PC-9 (cell line): Measurements from ENCODE around the gene KANK2. TPM values are rescaled to one million over a fixed set of nuclear protein-coding genes. Genes with fewer than 3 reads are reported as not detected.
"Not testable (repeated sequence)": the region's sequence is repeated elsewhere in the genome, so short reads cannot be mapped to it uniquely, and the experiment has no call there.

Experiments
- BruUV-seq: library from RNA; stranded (reverse); fragments of 400-500 nt; replicated peaks from 2 replicates; lab custom pipeline; 2021; lab: Mats Ljungman, UMichigan
- CTCF ChIA-PET: fragments of 300-600 bp; sonication (Branson Sonifier 250); formaldehyde crosslinking; loops from one replicate; lab custom pipeline; 2022; ENCODE audit warnings: antibody characterized with exemption; lab: Charles Lee
- POLR2A ChIA-PET: fragments of 300-600 bp; sonication (Branson Sonifier 250); formaldehyde crosslinking; loops from one replicate; lab custom pipeline; 2022; ENCODE audit warnings: antibody characterized with exemption; ENCODE audit not compliant: unreplicated experiment; lab: Charles Lee
- DNase-seq, 2 experiments: peaks; one replicate each; pipeline versions ENCODE4 v3.0.0 to v3.0.0-alpha.2; 2015 to 2022; ENCODE audit warnings: mixed read lengths in 1 of 2
- H2AFZ ChIP-seq: fragments of 200-600 bp; sonication (generic); 2 replicates; pipeline ENCODE4 v1.8.1; 2017; ENCODE audit warnings: antibody characterized with exemption
- H3F3A ChIP-seq: fragments of 200-600 bp; sonication (generic); 2 replicates; pipeline ENCODE4 v1.8.1; 2017; ENCODE audit warnings: antibody characterized with exemption, mild to moderate bottlenecking, low read depth; ENCODE audit not compliant: insufficient read depth
- H3K27ac ChIP-seq: fragments of 200-600 bp; sonication (generic); 2 replicates; pipeline ENCODE4 v1.6.1; 2016; ENCODE audit warnings: mixed run types
- H3K27me3 ChIP-seq: fragments of 200-600 bp; sonication (generic); 2 replicates; pipeline ENCODE4 v1.6.1; 2016; ENCODE audit warnings: low read depth, mixed run types; ENCODE audit not compliant: insufficient read depth
- H3K36me3 ChIP-seq: fragments of 200-600 bp; sonication (generic); 2 replicates; pipeline ENCODE4 v1.6.1; 2016; ENCODE audit warnings: low read depth, mixed run types
- H3K4me1 ChIP-seq: fragments of 200-600 bp; sonication (generic); replicated peaks from 2 replicates; pipeline ENCODE4 v1.6.1; 2016; ENCODE audit warnings: mixed run types; ENCODE audit not compliant: insufficient read depth
- H3K4me2 ChIP-seq: fragments of 200-600 bp; sonication (generic); 2 replicates; pipeline ENCODE4 v1.6.1; 2017; ENCODE audit warnings: mixed run types
- H3K4me3 ChIP-seq: fragments of 200-600 bp; sonication (generic); 2 replicates; pipeline ENCODE4 v1.6.1; 2016; ENCODE audit warnings: mixed run types
- H3K79me2 ChIP-seq: fragments of 200-600 bp; sonication (generic); 2 replicates; pipeline ENCODE4 v1.6.1; 2017; ENCODE audit warnings: low read depth, mixed run types
- H3K9me2 ChIP-seq: fragments of 200-600 bp; sonication (generic); 2 replicates; pipeline ENCODE4 v1.8.1; 2017; ENCODE audit warnings: mild to moderate bottlenecking; ENCODE audit not compliant: insufficient read depth
- H3K9me3 ChIP-seq: fragments of 200-600 bp; sonication (generic); 2 replicates; pipeline ENCODE4 v1.8.1; 2016; ENCODE audit warnings: low read depth; ENCODE audit not compliant: insufficient read depth
- H4K20me1 ChIP-seq: fragments of 200-600 bp; sonication (generic); 2 replicates; pipeline ENCODE4 v1.8.1; 2017; ENCODE audit not compliant: insufficient read depth
- CTCF ChIP-seq: fragments of 200-600 bp; sonication (generic); conservative IDR thresholded peaks from 2 replicates; pipeline ENCODE4 v1.6.1; 2017; ENCODE audit warnings: mixed run types, antibody characterized with exemption, mild to moderate bottlenecking, moderate library complexity
- EZH2 ChIP-seq: fragments of 200-600 bp; sonication (generic); IDR thresholded peaks from 2 replicates; pipeline ENCODE4 v1.8.0; 2017; ENCODE audit warnings: antibody characterized with exemption, low read depth
- intact Hi-C: fragments of 100-400 bp; cut with micrococcal nuclease; formaldehyde crosslinking; loops from one replicate; pipeline ENCODE4 v1.10.0; 2022; ENCODE audit not compliant: unreplicated experiment
- total RNA-seq: library from RNA; stranded (reverse); gene quantifications from 2 replicates; pipeline ENCODE4 v1.2.3, GENCODE V29; 2021

The KANK2 gene
- total RNA-seq, 1 experiment from 2014 or later, result 32.9 TPM

GRCh38 chr19:11165486-11166030 is 31.8 kb downstream of the KANK2 start:
- no peak overlapping the region for H3K4me2 ChIP-seq
- no peaks in the 10 kb centered on the region for H4K20me1 ChIP-seq
- intact Hi-C loops, result no loop called here
- H3K27ac ChIP-seq, result no peak overlapping the region
- H2AFZ ChIP-seq, result no peak overlapping the region
- peaks cover 20% of the 10 kb centered on the region; the same call in 1 of the 2 replicates for H3F3A ChIP-seq
- no peaks in the 10 kb centered on the region for H3K9me3 ChIP-seq
- H3K4me3 ChIP-seq, result no peak overlapping the region
- H3K36me3 ChIP-seq, result no peaks in the 10 kb centered on the region
- no peak for DNase-seq
- no peaks in the 10 kb centered on the region for H3K27me3 ChIP-seq
- BruUV-seq, result TSS peak; percentile 32
- no peaks in the 10 kb centered on the region for H3K9me2 ChIP-seq
- ChIA-PET POLR2A (no interaction called here), CTCF (no interaction called here)
- peaks cover 14% of the 10 kb centered on the region; the same call in 1 of the 2 replicates for H3K4me1 ChIP-seq
- TF ChIP-seq EZH2, result no peak
- TF ChIP-seq CTCF, result no peak
- no peaks in the 10 kb centered on the region for H3K79me2 ChIP-seq

- BruUV-seq, result no TSS peak
These were observed 32.4 kb downstream of the KANK2 start for GRCh38 chr19:11164879-11165406.

GRCh38 chr19:11164296-11164695 is 33.0 kb downstream of the KANK2 start:
- Histone ChIP-seq H3K27ac (no peak overlapping the region), H4K20me1 (no peaks in the 10 kb centered on the region), H3F3A (peaks cover 14% of the 10 kb centered on the region; the same call in 1 of the 2 replicates), H3K4me2 (no peak overlapping the region), H3K4me1 (peaks cover 12% of the 10 kb centered on the region; the same call in 1 of the 2 replicates), H3K27me3 (no peaks in the 10 kb centered on the region), H2AFZ (no peak overlapping the region), H3K9me3 (no peaks in the 10 kb centered on the region), H3K4me3 (no peak overlapping the region), H3K9me2 (no peaks in the 10 kb centered on the region), H3K36me3 (no peaks in the 10 kb centered on the region), H3K79me2 (no peaks in the 10 kb centered on the region)
- POLR2A ChIA-PET, result no interaction called here
- no peak for TF ChIP-seq CTCF
- TF ChIP-seq EZH2, result no peak
- CTCF ChIA-PET, result interaction anchor here (0.5 to 0.7 kb wide), 2 partner anchors 8 to 39 kb away, joined by 3 to 6 read pairs; no protein-coding TSS in a partner anchor
- no TSS peak for BruUV-seq
- intact Hi-C loops, result no loop called here
- DNase-seq, result no peak

More at GRCh38 chr19:11164879-11165406, 32.4 kb downstream of the KANK2 start:
- H3K4me1 ChIP-seq, result peaks cover 14% of the 10 kb centered on the region; the same call in 1 of the 2 replicates
- no peak overlapping the region for H3K27ac ChIP-seq
- no peak overlapping the region for H3K4me3 ChIP-seq
- H3K4me2 ChIP-seq, result no peak overlapping the region
- H3K27me3 ChIP-seq, result no peaks in the 10 kb centered on the region
- TF ChIP-seq CTCF (no peak), EZH2 (no peak)
- H2AFZ ChIP-seq, result no peak overlapping the region
- no peaks in the 10 kb centered on the region for H3K9me3 ChIP-seq
- H3F3A ChIP-seq, result peaks cover 20% of the 10 kb centered on the region; the same call in 1 of the 2 replicates
- no peaks in the 10 kb centered on the region for H3K9me2 ChIP-seq
- POLR2A ChIA-PET, result no interaction called here
- intact Hi-C loops, result no loop called here
- no peaks in the 10 kb centered on the region for H3K79me2 ChIP-seq
- CTCF ChIA-PET, result interaction anchor here (0.5 kb wide), 1 partner anchor 39 kb away, joined by 6 read pairs; no protein-coding TSS in a partner anchor
- DNase-seq, result no peak
- H4K20me1 ChIP-seq, result no peaks in the 10 kb centered on the region
- H3K36me3 ChIP-seq, result no peaks in the 10 kb centered on the region

- H3K9me2 ChIP-seq, H3K36me3 ChIP-seq, H3K27me3 ChIP-seq, H3K4me2 ChIP-seq, intact Hi-C loops, CTCF ChIA-PET, H2AFZ ChIP-seq, POLR2A ChIA-PET, H3K79me2 ChIP-seq, H4K20me1 ChIP-seq, H3K9me3 ChIP-seq, H3K27ac ChIP-seq, BruUV-seq, H3K4me3 ChIP-seq: not testable (repeated sequence)
- peaks cover 20% of the 10 kb centered on the region; the same call in 1 of the 2 replicates for H3F3A ChIP-seq
- DNase-seq, result peak in 1 of 2 experiments; percentile 22
- H3K4me1 ChIP-seq, result 0 out of 2 replicates have a peak, but pooled peaks cover 16% of the 10 kb centered on the region
These were observed 36.9 kb downstream of the KANK2 start for GRCh38 chr19:11160440-11160768.
